Peyer's patch (tissue), 4 donors: Measurements from ENCODE around the gene CFAP73.

Experiments used
- CTCF ChIP-seq, 6 experiments: fragments of 450-650 bp in 4 of 6; fragments of 200-600 bp in 2 of 6; sonication (generic) in 1 of 6; IDR thresholded peaks; one replicate each; pipeline ENCODE4 v1.5.1; 2017 to 2019; ENCODE audit warnings: antibody characterized with exemption in 6 of 6, mild to moderate bottlenecking in 3 of 6, moderate library complexity in 1 of 6
- POLR2A ChIP-seq, 2 donors: fragments of 450-650 bp; IDR thresholded peaks; one replicate each; pipeline ENCODE4 v1.5.1; 2017; ENCODE audit warnings: antibody characterized with exemption in 2 of 2, mild to moderate bottlenecking in 2 of 2, moderate library complexity in 2 of 2

GRCh38 chr12:113191227-113191626 is 41.7 kb downstream of the CFAP73 start:
- TF ChIP-seq CTCF (IDR thresholded peaks at IDR 0.05) (no peak), POLR2A (IDR thresholded peaks at IDR 0.05) (no peak)
